Activated CD8-positive, alpha-beta memory T cell treated with anti-CD3 and anti-CD28 coated beads, Interleukin-2, amount 50 U/mL, for 24 hours (primary cell): ENCODE data around the gene NACAD.
"Not testable (repeated sequence)": the region's sequence is repeated elsewhere in the genome, so short reads cannot be mapped to it uniquely, and the experiment has no call there.

Source experiments
- DNase-seq: peaks from one replicate; pipeline ENCODE4 v3.0.0-alpha.2; 2020; ENCODE audit errors: extremely low read depth

Gene NACAD

GRCh38 chr7:45114257-45114656, 25.5 kb upstream of the NACAD start:
- DNase-seq = not testable (repeated sequence)

- DNase-seq = no peak
Measured at GRCh38 chr7:45112648-45113047, 23.9 kb upstream of the NACAD start.

GRCh38 chr7:45111298-45112223, 22.8 kb upstream of the NACAD start, which contains the start of gene TBRG4:
Gene TBRG4 (minus strand): TSS chr7:45111697. CDS start chr7:45109237, 2,460 bp downstream.
- DNase-seq = peak; percentile 76

- no peak for DNase-seq
Measured at GRCh38 chr7:45108863-45109262, 20.1 kb upstream of the NACAD start.

GRCh38 chr7:45107356-45107755, 18.6 kb upstream of the NACAD start:
- no peak for DNase-seq

GRCh38 chr7:45106820-45107219, 18.1 kb upstream of the NACAD start:
- no peak for DNase-seq

GRCh38 chr7:45105588-45106188, 16.9 kb upstream of the NACAD start:
- no peak for DNase-seq

GRCh38 chr7:45104844-45105587, 16.2 kb upstream of the NACAD start:
- DNase-seq = no peak

GRCh38 chr7:45103958-45104843, 15.4 kb upstream of the NACAD start:
- no peak for DNase-seq

- DNase-seq = no peak
Measured at GRCh38 chr7:45102785-45103712, 14.3 kb upstream of the NACAD start.

- no peak for DNase-seq
Measured at GRCh38 chr7:45101748-45102147, 13.0 kb upstream of the NACAD start.

- DNase-seq = no peak
Measured at GRCh38 chr7:45100761-45101480, 12.2 kb upstream of the NACAD start.

GRCh38 chr7:45099891-45100760, 11.4 kb upstream of the NACAD start:
- DNase-seq = no peak

- DNase-seq = no peak
Measured at GRCh38 chr7:45098983-45099839, 10.4 kb upstream of the NACAD start.

GRCh38 chr7:45092931-45093235, 4.1 kb upstream of the NACAD start:
- DNase-seq = no peak

- DNase-seq = no peak
Measured at GRCh38 chr7:45092100-45092930, 3.5 kb upstream of the NACAD start.

- peak; percentile 31 for DNase-seq
Measured at GRCh38 chr7:45089341-45089891, 647 bp upstream of the NACAD start.
